DOHH2 (cell line): ENCODE data around the gene FAM50A.

Experiments used
- H3F3A ChIP-seq: fragments of 200-600 bp; sonication (generic), shearing (Covaris generic); 2 replicates; pipeline ENCODE4 v1.6.0; 2016; ENCODE audit warnings: antibody characterized with exemption, mild to moderate bottlenecking; ENCODE audit not compliant: control insufficient read depth, insufficient read depth
- H3K27ac ChIP-seq: fragments of 200-600 bp; sonication (generic); 2 replicates; pipeline ENCODE4 v1.5.1; 2014; ENCODE audit warnings: low read depth, mild to moderate bottlenecking, low read length, moderate library complexity
- H3K27me3 ChIP-seq: fragments of 200-600 bp; sonication (generic); 2 replicates; pipeline ENCODE4 v1.6.1; 2014; ENCODE audit warnings: mild to moderate bottlenecking, low read length, mixed read lengths; ENCODE audit not compliant: control insufficient read depth
- H3K36me3 ChIP-seq: fragments of 200-600 bp; sonication (generic); 2 replicates; pipeline ENCODE4 v1.6.1; 2014; ENCODE audit warnings: mild to moderate bottlenecking, low read length, moderate library complexity, mixed read lengths; ENCODE audit not compliant: control insufficient read depth
- H3K4me1 ChIP-seq: fragments of 200-600 bp; sonication (generic); 2 replicates; pipeline ENCODE4 v1.6.1; 2014; ENCODE audit warnings: mild to moderate bottlenecking, low read length, mixed read lengths; ENCODE audit not compliant: control insufficient read depth
- H3K4me2 ChIP-seq: fragments of 200-600 bp; sonication (generic); 2 replicates; pipeline ENCODE4 v1.6.0; 2014; ENCODE audit warnings: mild to moderate bottlenecking, low read length, moderate library complexity
- H3K4me3 ChIP-seq: fragments of 200-600 bp; sonication (generic); 2 replicates; pipeline ENCODE4 v1.5.1; 2014; ENCODE audit warnings: mild to moderate bottlenecking, low read length, mixed read lengths
- H3K79me2 ChIP-seq: fragments of 200-600 bp; sonication (generic); 2 replicates; pipeline ENCODE4 v1.6.1; 2014; ENCODE audit warnings: mild to moderate bottlenecking, low read length, mixed read lengths; ENCODE audit not compliant: control insufficient read depth
- H3K9me2 ChIP-seq: fragments of 200-600 bp; sonication (generic); replicated peaks from 2 replicates; pipeline ENCODE4 v1.6.1; 2014; ENCODE audit warnings: mild to moderate bottlenecking, low read length, mixed read lengths; ENCODE audit not compliant: control insufficient read depth
- H3K9me3 ChIP-seq: fragments of 200-600 bp; sonication (generic); 2 replicates; pipeline ENCODE4 v1.6.1; 2014; ENCODE audit warnings: antibody characterized with exemption, low read length, mixed read lengths; ENCODE audit not compliant: control insufficient read depth, insufficient read depth
- H4K20me1 ChIP-seq: fragments of 200-600 bp; sonication (generic); 2 replicates; pipeline ENCODE4 v1.6.0; 2014; ENCODE audit warnings: low read depth, mild to moderate bottlenecking, antibody characterized with exemption, low read length, moderate library complexity; ENCODE audit not compliant: control insufficient read depth, insufficient read depth
- EZH2phosphoT487 ChIP-seq: fragments of 200-600 bp; sonication (generic); IDR thresholded peaks from 2 replicates; pipeline ENCODE4 v1.6.1; 2017; ENCODE audit warnings: borderline replicate concordance, mild to moderate bottlenecking, antibody characterized with exemption, low read length, moderate library complexity, mixed read lengths
- TF ChIP-seq, protein P1 (sequence below): fragments of 200-600 bp; sonication (generic); IDR thresholded peaks from one replicate; pipeline ENCODE4 v1.5.1; 2014; ENCODE audit warnings: antibody characterized with exemption, mild to moderate bottlenecking, low read depth, low read length; ENCODE audit not compliant: poor library complexity, severe bottlenecking

Gene FAM50A

DNA sequence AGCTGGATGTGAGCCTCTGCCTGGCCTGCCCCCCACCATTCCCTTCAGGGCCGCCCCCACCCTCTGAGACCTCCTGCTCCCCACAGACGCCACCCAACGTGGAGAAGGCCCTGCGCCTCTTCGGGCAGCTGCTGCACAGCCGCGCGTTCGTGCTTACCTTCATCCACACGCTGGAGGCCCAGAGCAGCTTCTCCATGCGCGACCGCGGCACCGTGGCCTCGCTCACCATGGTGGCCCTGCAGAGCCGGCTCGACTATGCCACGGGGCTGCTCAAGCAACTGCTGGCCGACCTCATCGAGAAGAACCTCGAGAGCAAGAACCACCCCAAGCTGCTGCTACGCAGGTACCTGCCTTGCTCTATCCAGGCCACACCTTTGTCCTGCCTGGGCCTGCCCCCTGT, 24.3 kb downstream of the FAM50A start:
- H3K4me3 ChIP-seq = no peak overlapping the region
- no peaks in the 10 kb centered on the region for H3F3A ChIP-seq
- H3K36me3 ChIP-seq = no peaks in the 10 kb centered on the region; the same call in 1 of the 2 replicates
- H3K9me3 ChIP-seq = no peaks in the 10 kb centered on the region
- H3K27ac ChIP-seq = no peak overlapping the region
- no peaks in the 10 kb centered on the region for H3K27me3 ChIP-seq
- no peaks in the 10 kb centered on the region for H3K79me2 ChIP-seq
- H3K9me2 ChIP-seq = no peaks in the 10 kb centered on the region
- no peak overlapping the region for H3K4me2 ChIP-seq
- TF ChIP-seq, protein P1, sequence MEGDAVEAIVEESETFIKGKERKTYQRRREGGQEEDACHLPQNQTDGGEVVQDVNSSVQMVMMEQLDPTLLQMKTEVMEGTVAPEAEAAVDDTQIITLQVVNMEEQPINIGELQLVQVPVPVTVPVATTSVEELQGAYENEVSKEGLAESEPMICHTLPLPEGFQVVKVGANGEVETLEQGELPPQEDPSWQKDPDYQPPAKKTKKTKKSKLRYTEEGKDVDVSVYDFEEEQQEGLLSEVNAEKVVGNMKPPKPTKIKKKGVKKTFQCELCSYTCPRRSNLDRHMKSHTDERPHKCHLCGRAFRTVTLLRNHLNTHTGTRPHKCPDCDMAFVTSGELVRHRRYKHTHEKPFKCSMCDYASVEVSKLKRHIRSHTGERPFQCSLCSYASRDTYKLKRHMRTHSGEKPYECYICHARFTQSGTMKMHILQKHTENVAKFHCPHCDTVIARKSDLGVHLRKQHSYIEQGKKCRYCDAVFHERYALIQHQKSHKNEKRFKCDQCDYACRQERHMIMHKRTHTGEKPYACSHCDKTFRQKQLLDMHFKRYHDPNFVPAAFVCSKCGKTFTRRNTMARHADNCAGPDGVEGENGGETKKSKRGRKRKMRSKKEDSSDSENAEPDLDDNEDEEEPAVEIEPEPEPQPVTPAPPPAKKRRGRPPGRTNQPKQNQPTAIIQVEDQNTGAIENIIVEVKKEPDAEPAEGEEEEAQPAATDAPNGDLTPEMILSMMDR = no peak
- no peak for TF ChIP-seq EZH2phosphoT487
- no peaks in the 10 kb centered on the region for H3K4me1 ChIP-seq
- no peaks in the 10 kb centered on the region for H4K20me1 ChIP-seq

DNA sequence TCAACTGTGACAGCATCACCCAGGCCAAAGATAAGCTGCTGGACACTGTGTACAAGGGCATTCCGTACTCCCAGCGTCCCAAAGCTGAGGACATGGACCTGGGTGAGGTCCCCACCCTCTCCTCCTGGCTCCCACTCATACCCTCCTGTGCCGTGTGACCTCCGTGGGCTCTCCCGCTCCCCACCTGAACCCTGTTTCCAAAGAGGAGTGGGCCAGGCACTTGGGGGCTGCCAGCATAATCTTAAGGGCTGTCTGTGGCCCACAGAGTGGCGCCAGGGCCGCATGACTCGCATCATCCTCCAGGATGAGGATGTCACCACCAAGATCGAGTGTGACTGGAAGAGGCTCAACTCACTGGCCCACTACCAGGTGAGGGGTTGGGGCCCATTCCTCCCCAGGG, 25.2 kb downstream of the FAM50A start:
- Histone ChIP-seq H3K9me2 (no peaks in the 10 kb centered on the region), H3F3A (no peaks in the 10 kb centered on the region), H3K9me3 (no peaks in the 10 kb centered on the region), H3K27ac (no peak overlapping the region), H3K79me2 (no peaks in the 10 kb centered on the region), H3K4me3 (no peak overlapping the region), H3K4me1 (no peaks in the 10 kb centered on the region), H3K4me2 (no peak overlapping the region), H3K36me3 (no peaks in the 10 kb centered on the region; the same call in 1 of the 2 replicates), H3K27me3 (no peaks in the 10 kb centered on the region), H4K20me1 (no peaks in the 10 kb centered on the region)
- TF ChIP-seq, protein P1 = no peak
- no peak for TF ChIP-seq EZH2phosphoT487

DNA sequence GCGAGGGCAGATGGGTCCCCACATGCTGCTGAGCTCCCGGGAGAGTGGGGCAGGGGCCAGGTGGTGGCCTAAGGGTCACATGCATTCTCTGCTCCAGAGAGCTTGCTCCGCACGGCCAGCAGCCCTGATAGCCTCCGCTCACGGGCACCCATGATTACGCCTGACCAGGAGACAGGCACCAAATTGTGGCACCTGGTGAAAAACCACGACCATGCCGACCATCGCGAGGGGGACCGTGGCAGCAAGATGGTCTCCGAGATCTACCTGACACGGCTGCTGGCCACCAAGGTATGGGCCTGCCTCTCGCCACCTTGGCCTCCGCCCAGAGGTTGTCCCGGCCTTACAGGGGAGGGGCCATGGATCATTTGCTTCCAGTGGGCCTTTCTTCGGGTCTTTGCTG, 25.9 kb downstream of the FAM50A start:
- no peaks in the 10 kb centered on the region; the same call in 1 of the 2 replicates for H3K36me3 ChIP-seq
- no peaks in the 10 kb centered on the region for H3K4me1 ChIP-seq
- no peaks in the 10 kb centered on the region for H4K20me1 ChIP-seq
- no peaks in the 10 kb centered on the region for H3K9me2 ChIP-seq
- H3K9me3 ChIP-seq = no peaks in the 10 kb centered on the region
- no peaks in the 10 kb centered on the region for H3F3A ChIP-seq
- H3K4me3 ChIP-seq = no peak overlapping the region
- no peak for TF ChIP-seq EZH2phosphoT487
- TF ChIP-seq, protein P1 = no peak
- H3K4me2 ChIP-seq = no peak overlapping the region
- no peaks in the 10 kb centered on the region for H3K79me2 ChIP-seq
- H3K27ac ChIP-seq = no peak overlapping the region
- no peaks in the 10 kb centered on the region for H3K27me3 ChIP-seq
